GM18868 (cell line): ENCODE data around the gene RTEL1.
A peak's percentile ranks its signal among the peaks of the same experiment; 100 is the strongest.

Source experiments
- ATAC-seq: cut with Tn5 transposase; IDR thresholded peaks from one replicate; pipeline ENCODE4 v1.9.1; 2021; ENCODE audit warnings: mild to moderate bottlenecking, moderate library complexity; ENCODE audit not compliant: unreplicated experiment

RTEL1 gene

GRCh38 chr20:63698739-63699465 lies 40.8 kb downstream of the RTEL1 start:
- no peak for ATAC-seq

GRCh38 chr20:63699466-63700198 lies 41.5 kb downstream of the RTEL1 start:
- ATAC-seq, result no peak

- ATAC-seq, result no peak
Observed at GRCh38 chr20:63700199-63701050, 42.3 kb downstream of the RTEL1 start.

- no peak for ATAC-seq
Observed at GRCh38 chr20:63701051-63701328, 42.9 kb downstream of the RTEL1 start.

- no peak for ATAC-seq
Observed at GRCh38 chr20:63701329-63702035, 43.4 kb downstream of the RTEL1 start.

- no peak for ATAC-seq
Observed at GRCh38 chr20:63702036-63702665, 44.0 kb downstream of the RTEL1 start.

- ATAC-seq, result no peak
Observed at GRCh38 chr20:63702751-63703470, 44.8 kb downstream of the RTEL1 start.

GRCh38 chr20:63703471-63703975 lies 45.4 kb downstream of the RTEL1 start:
- ATAC-seq, result no peak

- ATAC-seq, result no peak
Observed at GRCh38 chr20:63703976-63704748, 46.0 kb downstream of the RTEL1 start.

GRCh38 chr20:63704749-63705117 lies 46.6 kb downstream of the RTEL1 start:
- ATAC-seq, result no peak

- no peak for ATAC-seq
Observed at GRCh38 chr20:63705232-63706026, 47.3 kb downstream of the RTEL1 start.

- ATAC-seq, result no peak
Observed at GRCh38 chr20:63706027-63706695, 48.0 kb downstream of the RTEL1 start.

GRCh38 chr20:63706852-63707557 lies 48.9 kb downstream of the RTEL1 start:
- peak; percentile 27 for ATAC-seq

- peak; percentile 73 for ATAC-seq
Observed at GRCh38 chr20:63707558-63708300, 49.6 kb downstream of the RTEL1 start, which contains the start of the genes ARFRP1 and ZGPAT. Gene ARFRP1, minus strand, starts transcription at chr20:63707976. Its CDS starts 885 bp downstream, at chr20:63707091. Gene ZGPAT, plus strand, starts transcription at chr20:63708039. Its CDS starts 542 bp downstream, at chr20:63708581.

- ATAC-seq, result peak; percentile 9
Observed at GRCh38 chr20:63708301-63709148, 50.4 kb downstream of the RTEL1 start.
